ENCODE data around the gene GRHPR.

Gene GRHPR

DNA sequence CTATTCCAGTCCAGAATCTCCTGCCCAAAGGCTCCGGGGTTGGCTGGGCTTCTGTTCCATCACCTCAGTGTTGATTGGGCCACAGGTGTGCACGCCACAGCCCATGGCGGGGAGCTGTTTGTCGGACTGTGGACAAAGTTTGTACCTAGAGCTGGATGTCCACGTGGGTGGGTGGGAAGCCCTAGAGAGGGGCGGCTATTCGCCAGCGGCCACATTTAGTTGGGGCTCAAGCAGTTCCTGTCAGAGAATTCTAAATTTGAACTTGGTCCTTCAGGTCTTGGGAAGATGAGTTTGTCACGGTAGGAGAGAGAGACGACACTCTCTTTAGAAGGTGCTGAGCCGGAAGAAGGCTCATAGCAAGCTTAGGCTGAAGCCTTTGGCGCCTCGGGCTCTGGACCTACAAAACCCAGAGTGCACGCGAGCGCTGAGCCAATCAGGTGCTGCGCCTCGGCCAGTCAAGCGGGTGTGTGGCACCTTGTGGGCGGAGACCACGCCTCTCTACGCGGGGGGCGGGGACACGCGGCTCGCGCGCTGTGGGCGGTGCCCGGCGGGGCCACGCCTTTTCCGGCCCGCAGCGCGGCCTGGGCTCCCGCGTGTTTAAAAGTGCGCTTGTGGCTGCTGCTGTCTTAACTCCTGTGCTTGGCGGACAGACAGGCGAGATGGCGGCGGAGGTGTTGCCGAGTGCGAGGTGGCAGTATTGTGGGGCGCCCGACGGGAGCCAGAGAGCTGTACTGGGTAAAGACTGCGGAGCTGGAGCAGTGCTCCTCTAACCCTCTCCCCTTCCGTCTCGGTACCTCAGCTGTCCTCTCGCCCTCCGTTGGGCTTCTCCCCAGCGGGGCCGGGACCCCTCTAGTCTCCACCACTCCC, 63.1 kb downstream of the GRHPR start, which contains the start of gene POLR1E:
POLR1E (plus strand) TSS at position 560 of the 867 bp plus-strand sequence; CDS start at position 660, 100 bp downstream.
- in situ Hi-C loops (cut with MboI; ENCODE audit: low sequenced_read_pairs, unreplicated experiment), result loop anchor here (10.0 kb wide), 1 partner anchor 109 kb away; the partner anchor contains the start of gene TOMM5
- TF ChIP-seq, protein P1, sequence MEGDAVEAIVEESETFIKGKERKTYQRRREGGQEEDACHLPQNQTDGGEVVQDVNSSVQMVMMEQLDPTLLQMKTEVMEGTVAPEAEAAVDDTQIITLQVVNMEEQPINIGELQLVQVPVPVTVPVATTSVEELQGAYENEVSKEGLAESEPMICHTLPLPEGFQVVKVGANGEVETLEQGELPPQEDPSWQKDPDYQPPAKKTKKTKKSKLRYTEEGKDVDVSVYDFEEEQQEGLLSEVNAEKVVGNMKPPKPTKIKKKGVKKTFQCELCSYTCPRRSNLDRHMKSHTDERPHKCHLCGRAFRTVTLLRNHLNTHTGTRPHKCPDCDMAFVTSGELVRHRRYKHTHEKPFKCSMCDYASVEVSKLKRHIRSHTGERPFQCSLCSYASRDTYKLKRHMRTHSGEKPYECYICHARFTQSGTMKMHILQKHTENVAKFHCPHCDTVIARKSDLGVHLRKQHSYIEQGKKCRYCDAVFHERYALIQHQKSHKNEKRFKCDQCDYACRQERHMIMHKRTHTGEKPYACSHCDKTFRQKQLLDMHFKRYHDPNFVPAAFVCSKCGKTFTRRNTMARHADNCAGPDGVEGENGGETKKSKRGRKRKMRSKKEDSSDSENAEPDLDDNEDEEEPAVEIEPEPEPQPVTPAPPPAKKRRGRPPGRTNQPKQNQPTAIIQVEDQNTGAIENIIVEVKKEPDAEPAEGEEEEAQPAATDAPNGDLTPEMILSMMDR (IDR thresholded peaks at IDR 0.05; ENCODE audit: borderline replicate concordance, control extremely low read depth, extremely low read depth, insufficient read depth, missing control alignments), result no peak
- DNase-seq (ENCODE audit: low spot score), result peak; percentile 100

DNA sequence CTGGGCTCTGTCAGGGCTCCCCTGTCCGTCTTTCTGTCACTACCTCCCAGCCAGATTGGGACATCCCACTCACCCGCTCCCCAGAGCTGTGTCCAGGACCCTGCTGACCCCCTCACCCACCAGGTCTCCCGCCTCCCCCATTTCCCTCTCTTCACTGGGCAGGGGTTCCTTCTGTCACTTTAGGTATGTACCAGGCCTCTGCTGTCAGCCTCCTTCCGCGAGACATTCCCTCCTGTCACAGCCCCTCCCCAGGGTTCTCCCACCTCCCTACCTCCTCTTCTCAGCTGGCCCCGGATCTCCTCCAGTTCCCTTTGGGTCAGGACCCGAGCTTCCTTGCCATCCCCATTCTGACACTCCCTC, 63.7 kb downstream of the GRHPR start:
- no peak for DNase-seq (ENCODE audit: low spot score)
- TF ChIP-seq, protein P1 (IDR thresholded peaks at IDR 0.05; ENCODE audit: borderline replicate concordance, control extremely low read depth, extremely low read depth, insufficient read depth, missing control alignments), result no peak
- in situ Hi-C loops (cut with MboI; ENCODE audit: low sequenced_read_pairs, unreplicated experiment), result loop anchor here (10.0 kb wide), 1 partner anchor 109 kb away; the partner anchor contains the start of gene TOMM5
